ENCODE measurements around the gene ZDHHC8. TPM values are rescaled to one million over a fixed set of nuclear protein-coding genes. Genes with fewer than 3 reads are reported as not detected.

The ZDHHC8 gene
- polyA plus RNA-seq, 1 donor (not counting 4 experiments of a cell fraction or from before 2014, with no cell fraction given): 16.0 TPM

DNA sequence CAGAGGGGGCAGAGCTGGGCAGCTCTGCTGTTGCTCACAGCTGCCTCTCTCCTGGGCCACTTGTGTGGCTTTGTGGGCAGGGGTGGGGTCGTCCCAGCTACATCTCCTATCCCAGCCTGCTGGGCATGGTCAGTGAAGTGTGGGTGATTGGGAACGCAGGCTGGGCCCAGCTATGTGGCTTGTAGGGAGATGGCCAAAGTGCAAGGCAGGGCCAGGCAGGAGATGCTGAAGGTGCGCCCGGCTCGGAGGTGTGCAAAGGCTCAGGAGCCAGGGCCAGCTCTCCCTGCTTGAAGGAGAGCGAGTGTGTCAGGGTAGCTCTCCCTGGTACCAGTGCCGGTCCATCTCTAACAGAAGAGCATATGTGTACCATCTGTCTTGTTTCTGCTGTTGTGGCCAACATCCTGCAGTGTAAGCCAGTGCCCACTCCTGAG lies 24.1 kb upstream of the ZDHHC8 start:
- Histone ChIP-seq H3K79me2 (ENCODE audit: control insufficient read depth, insufficient read depth, low read length) (peaks cover 19% of the 10 kb centered on the region), H4K20me1 (ENCODE audit: control insufficient read depth, extremely low read depth, insufficient read depth, low read length) (no peaks in the 10 kb centered on the region), H3K36me3 (ENCODE audit: control insufficient read depth in 2 of 2, extremely low read depth in 1 of 2, insufficient read depth in 2 of 2, low read length in 2 of 2) (peaks cover 53 to 65% of the 10 kb centered on the region in 2 experiments), H3K9me1 (ENCODE audit: control insufficient read depth, extremely low read depth, insufficient read depth, low read length) (no peaks in the 10 kb centered on the region), H3K9ac (ENCODE audit: control insufficient read depth, extremely low read depth, insufficient read depth, low read length) (no peak overlapping the region), H3K4me1 (ENCODE audit: control insufficient read depth, extremely low read depth, insufficient read depth, low read length) (no peaks in the 10 kb centered on the region), H3K4me2 (ENCODE audit: control insufficient read depth, extremely low read depth, insufficient read depth, low read depth, low read length) (no peak overlapping the region), H3K27me3 (ENCODE audit: control insufficient read depth, extremely low read depth, insufficient read depth, low read length) (no peaks in the 10 kb centered on the region), H3K9me3 (ENCODE audit: control insufficient read depth, low read depth, low read length) (no peaks in the 10 kb centered on the region), H3K4me3 (ENCODE audit: control insufficient read depth in 2 of 3, extremely low read depth in 1 of 3, insufficient read depth in 2 of 3, low read depth in 1 of 3, low read length in 3 of 3) (no peak overlapping the region), H2AFZ (ENCODE audit: control insufficient read depth, low read length) (no peak overlapping the region), H3K27ac (ENCODE audit: control insufficient read depth, insufficient read depth, low read length) (no peak overlapping the region)
- no peak for TF ChIP-seq CTCF (optimal IDR thresholded peaks at IDR 0.05 in 1 of 3, IDR thresholded peaks at IDR 0.05 in 1 of 3, conservative IDR thresholded peaks at IDR 0.05 in 1 of 3; ENCODE audit: extremely low read depth in 1 of 3, insufficient read depth in 2 of 3, low read length in 3 of 3)
- no peak for TF ChIP-seq EZH2 (IDR thresholded peaks at IDR 0.05; ENCODE audit: low read length)
- DNase-seq (ENCODE audit: low read depth, low spot score): no peak
- FAIRE-seq: no peak
- dilution Hi-C loops (cut with MboI; ENCODE audit: extremely low pct_ligation_motif_present, low sequenced_read_pairs): no loop called here

DNA sequence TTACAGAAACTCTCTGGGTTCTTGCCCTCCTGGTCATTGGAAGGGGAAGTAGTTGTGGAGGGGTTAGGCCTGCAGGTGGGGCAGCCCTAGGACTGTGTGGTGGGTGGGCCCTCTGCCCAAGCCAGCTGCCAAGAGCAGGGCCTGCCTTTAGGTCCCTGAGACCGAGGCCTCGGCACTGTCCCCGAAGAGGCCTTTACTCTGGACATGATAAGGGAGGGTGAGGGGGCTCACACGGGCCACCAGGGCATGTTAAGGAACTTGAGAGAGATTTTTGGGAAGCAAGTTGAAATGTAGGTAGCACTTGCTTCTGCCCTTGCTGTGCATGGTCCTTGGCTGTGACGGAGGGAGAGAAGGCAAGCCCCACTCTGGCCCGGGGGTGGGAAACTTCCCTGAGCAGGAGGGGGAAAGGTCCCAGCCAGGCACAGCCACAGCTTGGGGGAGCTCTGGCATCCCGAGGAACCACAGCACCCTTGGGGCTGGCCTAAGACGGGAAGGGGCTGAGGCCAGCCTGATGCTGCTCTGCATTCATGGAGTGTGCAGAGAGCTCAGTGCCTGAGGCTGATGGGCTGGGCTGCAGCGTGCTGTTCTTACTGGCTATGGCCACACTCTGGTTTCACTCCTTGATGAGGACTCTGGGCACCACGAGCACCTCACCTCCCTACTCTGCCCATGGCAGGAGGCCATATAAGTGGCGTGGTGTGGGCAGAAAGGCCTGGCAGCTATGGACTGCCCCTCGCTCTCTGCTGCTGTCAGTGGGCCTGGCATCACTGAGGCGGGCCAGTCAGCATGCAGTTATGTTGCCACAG lies 23.4 kb upstream of the ZDHHC8 start:
- Histone ChIP-seq H3K27ac (ENCODE audit: control insufficient read depth, insufficient read depth, low read length) (no peak overlapping the region), H4K20me1 (ENCODE audit: control insufficient read depth, extremely low read depth, insufficient read depth, low read length) (no peaks in the 10 kb centered on the region), H3K79me2 (ENCODE audit: control insufficient read depth, insufficient read depth, low read length) (peaks cover 20% of the 10 kb centered on the region), H2AFZ (ENCODE audit: control insufficient read depth, low read length) (no peak overlapping the region), H3K4me2 (ENCODE audit: control insufficient read depth, extremely low read depth, insufficient read depth, low read depth, low read length) (no peak overlapping the region), H3K27me3 (ENCODE audit: control insufficient read depth, extremely low read depth, insufficient read depth, low read length) (no peaks in the 10 kb centered on the region), H3K9me3 (ENCODE audit: control insufficient read depth, low read depth, low read length) (no peaks in the 10 kb centered on the region), H3K4me1 (ENCODE audit: control insufficient read depth, extremely low read depth, insufficient read depth, low read length) (no peaks in the 10 kb centered on the region), H3K9me1 (ENCODE audit: control insufficient read depth, extremely low read depth, insufficient read depth, low read length) (no peaks in the 10 kb centered on the region), H3K36me3 (ENCODE audit: control insufficient read depth in 2 of 2, extremely low read depth in 1 of 2, insufficient read depth in 2 of 2, low read length in 2 of 2) (peaks cover 54 to 63% of the 10 kb centered on the region in 2 experiments), H3K9ac (ENCODE audit: control insufficient read depth, extremely low read depth, insufficient read depth, low read length) (no peak overlapping the region), H3K4me3 (ENCODE audit: control insufficient read depth in 2 of 3, extremely low read depth in 1 of 3, insufficient read depth in 2 of 3, low read depth in 1 of 3, low read length in 3 of 3) (no peak overlapping the region)
- TF ChIP-seq EZH2 (IDR thresholded peaks at IDR 0.05; ENCODE audit: low read length) (no peak), CTCF (optimal IDR thresholded peaks at IDR 0.05 in 1 of 3, IDR thresholded peaks at IDR 0.05 in 1 of 3, conservative IDR thresholded peaks at IDR 0.05 in 1 of 3; ENCODE audit: extremely low read depth in 1 of 3, insufficient read depth in 2 of 3, low read length in 3 of 3) (no peak)
- FAIRE-seq (no peak), DNase-seq (ENCODE audit: low read depth, low spot score) (no peak)
- dilution Hi-C loops (cut with MboI; ENCODE audit: extremely low pct_ligation_motif_present, low sequenced_read_pairs): no loop called here
